A549 (cell line): ENCODE results near the gene CALM1. TPM values are rescaled to one million over a fixed set of nuclear protein-coding genes. Genes with fewer than 3 reads are reported as not detected.

Source experiments
- ATAC-seq, 2 experiments: fragments of 200-7000 bp in 1 of 2; fragments of >200 bp in 1 of 2; cut with Nextera tagmentation in 1 of 2; cut with Tn5 transposase in 1 of 2; 3 replicates each; pipeline versions ENCODE4 v1.8.0 to v1.9.1; 2018 to 2020; ENCODE audit warnings: mild to moderate bottlenecking in 1 of 2, moderate library complexity in 1 of 2
- CTCF ChIA-PET: fragments of 300-600 bp; sonication (Branson Sonifier 250); formaldehyde crosslinking; extraction: SDS; loops from one replicate; lab custom pipeline; 2021; ENCODE audit warnings: antibody characterized with exemption, inconsistent platforms; lab: Yijun Ruan, JAX
- POLR2A ChIA-PET: fragments of 350-600 bp; formaldehyde crosslinking; extraction: SDS; loops from one replicate; lab custom pipeline; 2021; ENCODE audit warnings: antibody characterized with exemption, inconsistent platforms; lab: Yijun Ruan, JAX
- DNase-seq, 2 experiments: peaks; one replicate each; pipeline versions ENCODE4 v3.0.0 to v3.0.0-alpha.2; 2011 to 2016; ENCODE audit warnings: low read depth in 1 of 2, low spot score in 1 of 2
- FAIRE-seq: peaks from 2 replicates; lab custom pipeline; 2011; peaks lifted over from hg19 to GRCh38; lab: Jason Lieb, UNC
- H3K27ac ChIP-seq, 2 experiments: fragments of >200 bp; sonication (Bioruptor Twin); formaldehyde crosslinking; 3 replicates each; pipeline ENCODE4 v1.5.1; 2016 to 2017
- H3K4me1 ChIP-seq: fragments of >200 bp; sonication (Bioruptor Twin); formaldehyde crosslinking; 3 replicates; pipeline ENCODE4 v1.6.1; 2016
- H3K4me2 ChIP-seq: fragments of >200 bp; sonication (Bioruptor Twin); formaldehyde crosslinking; 3 replicates; pipeline ENCODE4 v1.6.1; 2016
- H3K4me3 ChIP-seq: fragments of >200 bp; sonication (Bioruptor Twin); formaldehyde crosslinking; 3 replicates; pipeline ENCODE4 v1.5.1; 2016
- H3K9me3 ChIP-seq: fragments of >200 bp; sonication (Bioruptor Twin); formaldehyde crosslinking; 3 replicates; pipeline ENCODE4 v1.6.1; 2016
- CBX2 ChIP-seq: fragments of 200-600 bp; sonication (generic); IDR thresholded peaks from 2 replicates; pipeline ENCODE4 v1.6.1; 2016; ENCODE audit warnings: low read depth, mild to moderate bottlenecking, borderline replicate concordance
- CEBPB ChIP-seq, 2 experiments: fragments of >200 bp in 1 of 2; sonication (Bioruptor Twin) in 1 of 2; formaldehyde crosslinking in 1 of 2; IDR thresholded peaks; 2 replicates each; pipeline ENCODE4 v1.6.1; 2012 to 2016
- EHMT2 ChIP-seq: fragments of 200-600 bp; sonication (generic); IDR thresholded peaks from 2 replicates; pipeline ENCODE4 v1.6.1; 2016; ENCODE audit warnings: antibody characterized with exemption, low read depth, mild to moderate bottlenecking, moderate library complexity
- EP300 ChIP-seq, 2 experiments: fragments of >200 bp; sonication (Bioruptor Twin); formaldehyde crosslinking; IDR thresholded peaks; 2 replicates in 1 of 2; 3 replicates in 1 of 2; pipeline ENCODE4 v1.6.1; 2016 to 2017
- FOXS1 ChIP-seq: fragments of 250-450 bp; sonication (Bioruptor Pico); IDR thresholded peaks from 2 replicates; pipeline ENCODE4 v1.5.0; 2020; ENCODE audit warnings: mild to moderate bottlenecking, moderate library complexity
- HEYL ChIP-seq: fragments of 250-450 bp; sonication (Bioruptor Pico); IDR thresholded peaks from 2 replicates; pipeline ENCODE4 v1.8.0; 2021; ENCODE audit warnings: mild to moderate bottlenecking, moderate library complexity
- HOXB5 ChIP-seq: fragments of 250-450 bp; sonication (Bioruptor Pico); IDR thresholded peaks from 2 replicates; pipeline ENCODE4 v1.5.0; 2020; ENCODE audit warnings: mild to moderate bottlenecking, moderate library complexity
- JUN ChIP-seq, 2 experiments: fragments of >200 bp; sonication (Bioruptor Twin); formaldehyde crosslinking; IDR thresholded peaks; 2 replicates in 1 of 2; 3 replicates in 1 of 2; pipeline ENCODE4 v1.6.1; 2016 to 2017
- KDM1A ChIP-seq: fragments of 200-600 bp; sonication (generic); IDR thresholded peaks from 2 replicates; pipeline ENCODE4 v1.6.1; 2016; ENCODE audit warnings: low read depth, mild to moderate bottlenecking
- MYC ChIP-seq: IDR thresholded peaks from 2 replicates; pipeline ENCODE4 v1.6.1; 2012; ENCODE audit warnings: mild to moderate bottlenecking, inconsistent platforms, low read length, improper control_type of control experiment, borderline replicate concordance
- NR3C1 ChIP-seq: fragments of >200 bp; sonication (Bioruptor Twin); formaldehyde crosslinking; IDR thresholded peaks from 3 replicates; pipeline ENCODE4 v1.6.1; 2017
- POLR2AphosphoS2 ChIP-seq: conservative IDR thresholded peaks from 2 replicates; pipeline ENCODE4 v1.6.1; 2012; ENCODE audit warnings: low read length, improper control_type of control experiment, inconsistent platforms
- RAD21 ChIP-seq, 2 experiments: fragments of >200 bp in 1 of 2; sonication (Bioruptor Twin) in 1 of 2; formaldehyde crosslinking in 1 of 2; IDR thresholded peaks in 1 of 2; conservative IDR thresholded peaks in 1 of 2; 2 replicates in 1 of 2; 3 replicates in 1 of 2; pipeline ENCODE4 v1.6.1; 2012 to 2018; ENCODE audit warnings: inconsistent platforms in 1 of 2
- RFX5 ChIP-seq: fragments of 450-650 bp; IDR thresholded peaks from 2 replicates; pipeline ENCODE4 v1.7.1; 2014; ENCODE audit warnings: antibody characterized with exemption, mild to moderate bottlenecking, moderate library complexity
- SREBF2 ChIP-seq: fragments of 450-650 bp; IDR thresholded peaks from 2 replicates; pipeline ENCODE4 v1.6.1; 2014; ENCODE audit warnings: mild to moderate bottlenecking, moderate library complexity
- TP53 ChIP-seq: fragments of 250-450 bp; sonication (Bioruptor Pico); IDR thresholded peaks from 2 replicates; pipeline ENCODE4 v1.5.0; 2021; ENCODE audit warnings: mild to moderate bottlenecking, moderate library complexity
- ZC3H11A ChIP-seq: fragments of 450-650 bp; IDR thresholded peaks from 2 replicates; pipeline ENCODE4 v1.6.1; 2014; ENCODE audit warnings: antibody characterized with exemption, mild to moderate bottlenecking
- ZSCAN20 ChIP-seq: fragments of 250-450 bp; sonication (Bioruptor Pico); IDR thresholded peaks from 2 replicates; pipeline ENCODE4 v1.8.0; 2022; ENCODE audit warnings: mild to moderate bottlenecking, moderate library complexity
- WGBS: methylation state at CpG from one replicate; pipeline ENCODE4 v1.1.6; 2017; ENCODE audit errors: missing lambda C conversion rate; 5-methylcytosine and 5-hydroxymethylcytosine counted together
- polyA plus RNA-seq, 4 experiments: library from polyadenylated mRNA; depleted of rRNA in 3 of 4; stranded (reverse); fragments of >200 nt; fragmentation: RNase III in 1 of 4; extraction: RNeasy Plus Mini Kit Qiagen cat#74134 plus additional on column Dnase treatment in 1 of 4; gene quantifications; 2 replicates in 3 of 4; 3 replicates in 1 of 4; pipeline ENCODE4 v1.2.3, GENCODE V29; 2011 to 2017
- TF ChIP-seq, protein P1 (sequence below): fragments of 150-350 bp; IDR thresholded peaks from 2 replicates; pipeline ENCODE4 v1.6.1; 2014; ENCODE audit warnings: low read depth, mild to moderate bottlenecking, low read length
- TF ChIP-seq, protein P2 (sequence below): fragments of 250-450 bp; sonication (Bioruptor Pico); IDR thresholded peaks from 2 replicates; pipeline ENCODE4 v1.5.0; 2021; ENCODE audit warnings: mild to moderate bottlenecking, moderate library complexity, borderline replicate concordance
- TF ChIP-seq, protein P3 (sequence below): fragments of >200 bp; sonication (Bioruptor Twin); formaldehyde crosslinking; IDR thresholded peaks from 3 replicates; pipeline ENCODE4 v1.6.1; 2016
- TF ChIP-seq, protein P4 (sequence below): fragments of 250-450 bp; sonication (Bioruptor Pico); IDR thresholded peaks from 2 replicates; pipeline ENCODE4 v1.5.0; 2020; ENCODE audit warnings: low read depth, mild to moderate bottlenecking, moderate library complexity
- TF ChIP-seq, protein P5 (sequence below): IDR thresholded peaks from 2 replicates; pipeline ENCODE4 v1.6.1; 2012

Gene CALM1
- polyA plus RNA-seq, 2 of the 4 experiments (the other 2 are of a cell fraction) = 374 to 451 TPM

DNA sequence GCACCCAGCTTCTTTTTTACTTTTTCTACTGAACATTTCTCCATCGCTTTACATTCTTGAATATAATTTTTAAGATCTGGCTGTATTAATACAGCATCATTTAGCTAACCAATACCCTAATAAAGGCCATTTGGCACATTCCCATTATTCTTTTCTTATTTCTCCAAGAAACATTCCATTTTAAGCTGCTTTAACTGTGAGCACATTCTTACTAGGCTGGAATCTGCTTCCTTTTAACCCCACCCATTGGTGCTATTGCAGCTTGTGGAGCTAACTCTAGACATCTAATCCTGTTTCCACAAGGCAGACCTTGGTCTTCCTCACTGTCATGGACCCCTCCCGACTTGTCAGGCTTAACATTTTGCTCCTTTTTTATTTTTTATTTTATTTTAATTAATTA, 15.2 kb downstream of the CALM1 start:
- no peaks in the 10 kb centered on the region for H3K9me3 ChIP-seq
- no peak overlapping the region for H3K4me3 ChIP-seq
- H3K27ac ChIP-seq = no peak overlapping the region
- ATAC-seq (no peak), DNase-seq (no peak), FAIRE-seq (no peak)
- TF ChIP-seq TP53 = no peak
- TF ChIP-seq CEBPB (IDR thresholded peaks at IDR 0.05) = no peak
- TF ChIP-seq POLR2AphosphoS2 = no peak
- TF ChIP-seq, protein P1, sequence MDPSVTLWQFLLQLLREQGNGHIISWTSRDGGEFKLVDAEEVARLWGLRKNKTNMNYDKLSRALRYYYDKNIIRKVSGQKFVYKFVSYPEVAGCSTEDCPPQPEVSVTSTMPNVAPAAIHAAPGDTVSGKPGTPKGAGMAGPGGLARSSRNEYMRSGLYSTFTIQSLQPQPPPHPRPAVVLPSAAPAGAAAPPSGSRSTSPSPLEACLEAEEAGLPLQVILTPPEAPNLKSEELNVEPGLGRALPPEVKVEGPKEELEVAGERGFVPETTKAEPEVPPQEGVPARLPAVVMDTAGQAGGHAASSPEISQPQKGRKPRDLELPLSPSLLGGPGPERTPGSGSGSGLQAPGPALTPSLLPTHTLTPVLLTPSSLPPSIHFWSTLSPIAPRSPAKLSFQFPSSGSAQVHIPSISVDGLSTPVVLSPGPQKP = no peak
- no peak for TF ChIP-seq CBX2
- TF ChIP-seq, protein P2, sequence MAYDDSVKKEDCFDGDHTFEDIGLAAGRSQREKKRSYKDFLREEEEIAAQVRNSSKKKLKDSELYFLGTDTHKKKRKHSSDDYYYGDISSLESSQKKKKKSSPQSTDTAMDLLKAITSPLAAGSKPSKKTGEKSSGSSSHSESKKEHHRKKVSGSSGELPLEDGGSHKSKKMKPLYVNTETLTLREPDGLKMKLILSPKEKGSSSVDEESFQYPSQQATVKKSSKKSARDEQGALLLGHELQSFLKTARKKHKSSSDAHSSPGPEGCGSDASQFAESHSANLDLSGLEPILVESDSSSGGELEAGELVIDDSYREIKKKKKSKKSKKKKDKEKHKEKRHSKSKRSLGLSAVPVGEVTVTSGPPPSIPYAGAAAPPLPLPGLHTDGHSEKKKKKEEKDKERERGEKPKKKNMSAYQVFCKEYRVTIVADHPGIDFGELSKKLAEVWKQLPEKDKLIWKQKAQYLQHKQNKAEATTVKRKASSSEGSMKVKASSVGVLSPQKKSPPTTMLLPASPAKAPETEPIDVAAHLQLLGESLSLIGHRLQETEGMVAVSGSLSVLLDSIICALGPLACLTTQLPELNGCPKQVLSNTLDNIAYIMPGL (CRISPR knock-in tag) = no peak
- TF ChIP-seq MYC = no peak
- no peak for TF ChIP-seq KDM1A
- TF ChIP-seq SREBF2 = no peak
- 52% methylated on average over 2 of the region's 2 CpGs for WGBS
- H3K4me1 ChIP-seq = peaks cover 19% of the 10 kb centered on the region
- H3K4me2 ChIP-seq = no peak overlapping the region
- POLR2A ChIA-PET = no interaction called here
- CTCF ChIA-PET = interaction anchor here (0.8 to 1.7 kb wide), 2 partner anchors 13 to 285 kb away, joined by 3 to 5 read pairs; no protein-coding TSS in a partner anchor

DNA sequence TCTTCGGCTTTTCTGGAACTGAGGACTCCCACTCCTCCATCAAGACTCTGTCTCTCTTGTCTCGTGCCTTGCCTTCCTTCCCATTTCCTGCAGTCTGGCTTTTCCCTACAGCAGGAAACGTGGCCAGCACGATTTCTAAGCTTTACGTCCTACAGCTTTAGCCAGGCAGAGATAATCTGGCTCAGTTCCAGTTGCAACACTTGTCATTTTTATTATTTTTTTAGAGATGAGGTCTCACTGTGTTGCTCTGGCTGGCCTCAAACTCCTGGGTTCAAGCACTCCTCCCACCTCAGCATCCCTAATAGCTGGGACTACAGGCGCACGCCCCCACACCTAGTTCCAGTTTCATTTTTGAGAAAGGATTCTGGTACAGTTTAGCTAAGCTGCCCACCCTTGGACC, 19.9 kb downstream of the CALM1 start:
- peaks cover 12% of the 10 kb centered on the region for H3K4me1 ChIP-seq
- FAIRE-seq (no peak), DNase-seq (no peak), ATAC-seq (no peak)
- H3K27ac ChIP-seq = no peak overlapping the region
- WGBS = 57% methylated on average over 7 of the region's 7 CpGs
- POLR2A ChIA-PET = interaction anchor here (0.9 to 1.0 kb wide), 2 partner anchors 10 to 19 kb away, joined by 3 to 4 read pairs; no protein-coding TSS in a partner anchor
- H3K4me2 ChIP-seq = no peak overlapping the region
- CTCF ChIA-PET = interaction anchor here (1.0 to 2.4 kb wide), 3 partner anchors 9 to 281 kb away, joined by 4 to 18 read pairs (median 6); no protein-coding TSS in a partner anchor
- no peak overlapping the region for H3K4me3 ChIP-seq
- H3K9me3 ChIP-seq = 0 out of 3 replicates have a peak, but pooled peaks cover 5% of the 10 kb centered on the region
- TF ChIP-seq SREBF2 = no peak
- TF ChIP-seq, protein P2 (CRISPR knock-in tag) = no peak
- no peak for TF ChIP-seq RAD21 (conservative IDR thresholded peaks at IDR 0.05 in 1 of 2, IDR thresholded peaks at IDR 0.05 in 1 of 2)
- no peak for TF ChIP-seq NR3C1
- no peak for TF ChIP-seq HEYL (CRISPR knock-in tag)
- TF ChIP-seq EHMT2 = no peak
- no peak for TF ChIP-seq HOXB5
- TF ChIP-seq FOXS1 = no peak
- no peak for TF ChIP-seq JUN (IDR thresholded peaks at IDR 0.05)
- TF ChIP-seq, all 56 proteins: peak for 0

DNA sequence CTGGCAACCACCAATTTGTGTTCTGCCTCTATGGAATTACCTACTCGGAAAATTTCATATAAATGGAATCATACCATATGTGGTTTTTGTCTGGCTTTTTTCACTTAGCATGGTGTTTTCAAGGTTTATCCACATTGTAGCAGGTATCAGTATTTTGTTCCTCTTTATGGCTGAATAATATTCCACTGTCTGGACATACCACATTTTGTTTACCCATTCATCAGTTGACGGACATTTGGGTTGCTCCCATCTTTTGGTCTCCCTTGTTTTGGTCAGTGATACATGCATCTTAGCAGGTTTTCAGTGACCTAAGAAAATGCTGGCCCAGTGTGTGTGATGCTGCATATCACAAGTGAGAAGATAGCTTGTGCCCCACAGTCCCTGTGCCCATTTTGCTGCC, 21.2 kb downstream of the CALM1 start:
- POLR2A ChIA-PET = interaction anchor here (1.9 kb wide), 1 partner anchor 21 kb away, joined by 12 read pairs; the partner anchor contains the start of gene CALM1
- DNase-seq = no peak
- CTCF ChIA-PET = interaction anchor here (0.9 to 3.5 kb wide), 4 partner anchors 9 to 279 kb away, joined by 3 to 19 read pairs (median 9); no protein-coding TSS in a partner anchor

More for the DNA sequence above, 21.2 kb downstream of the CALM1 start:
- H3K4me3 ChIP-seq = no peak overlapping the region
- FAIRE-seq (no peak), ATAC-seq (no peak)
- 95% methylated on average over 2 of the region's 2 CpGs for WGBS
- 0 out of 3 replicates have a peak, but pooled peaks cover 5% of the 10 kb centered on the region for H3K9me3 ChIP-seq
- no peak overlapping the region for H3K27ac ChIP-seq
- H3K4me1 ChIP-seq = peaks cover 12% of the 10 kb centered on the region
- TF ChIP-seq, protein P3, sequence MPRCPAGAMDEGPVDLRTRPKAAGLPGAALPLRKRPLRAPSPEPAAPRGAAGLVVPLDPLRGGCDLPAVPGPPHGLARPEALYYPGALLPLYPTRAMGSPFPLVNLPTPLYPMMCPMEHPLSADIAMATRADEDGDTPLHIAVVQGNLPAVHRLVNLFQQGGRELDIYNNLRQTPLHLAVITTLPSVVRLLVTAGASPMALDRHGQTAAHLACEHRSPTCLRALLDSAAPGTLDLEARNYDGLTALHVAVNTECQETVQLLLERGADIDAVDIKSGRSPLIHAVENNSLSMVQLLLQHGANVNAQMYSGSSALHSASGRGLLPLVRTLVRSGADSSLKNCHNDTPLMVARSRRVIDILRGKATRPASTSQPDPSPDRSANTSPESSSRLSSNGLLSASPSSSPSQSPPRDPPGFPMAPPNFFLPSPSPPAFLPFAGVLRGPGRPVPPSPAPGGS = no peak
- TF ChIP-seq ZC3H11A (no peak), RFX5 (no peak), EP300 (IDR thresholded peaks at IDR 0.05) (no peak), ZSCAN20 (no peak)
- TF ChIP-seq, protein P4, sequence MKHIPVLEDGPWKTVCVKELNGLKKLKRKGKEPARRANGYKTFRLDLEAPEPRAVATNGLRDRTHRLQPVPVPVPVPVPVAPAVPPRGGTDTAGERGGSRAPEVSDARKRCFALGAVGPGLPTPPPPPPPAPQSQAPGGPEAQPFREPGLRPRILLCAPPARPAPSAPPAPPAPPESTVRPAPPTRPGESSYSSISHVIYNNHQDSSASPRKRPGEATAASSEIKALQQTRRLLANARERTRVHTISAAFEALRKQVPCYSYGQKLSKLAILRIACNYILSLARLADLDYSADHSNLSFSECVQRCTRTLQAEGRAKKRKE (CRISPR knock-in tag) = no peak
- TF ChIP-seq, protein P5, sequence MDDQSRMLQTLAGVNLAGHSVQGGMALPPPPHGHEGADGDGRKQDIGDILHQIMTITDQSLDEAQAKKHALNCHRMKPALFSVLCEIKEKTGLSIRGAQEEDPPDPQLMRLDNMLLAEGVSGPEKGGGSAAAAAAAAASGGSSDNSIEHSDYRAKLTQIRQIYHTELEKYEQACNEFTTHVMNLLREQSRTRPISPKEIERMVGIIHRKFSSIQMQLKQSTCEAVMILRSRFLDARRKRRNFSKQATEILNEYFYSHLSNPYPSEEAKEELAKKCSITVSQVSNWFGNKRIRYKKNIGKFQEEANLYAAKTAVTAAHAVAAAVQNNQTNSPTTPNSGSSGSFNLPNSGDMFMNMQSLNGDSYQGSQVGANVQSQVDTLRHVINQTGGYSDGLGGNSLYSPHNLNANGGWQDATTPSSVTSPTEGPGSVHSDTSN = no peak
- H3K4me2 ChIP-seq = no peak overlapping the region
